ENCODE data around the gene CPPED1. TPM values are rescaled to one million over a fixed set of nuclear protein-coding genes. Genes with fewer than 3 reads are reported as not detected.

The CPPED1 gene
- total RNA-seq, 1 donor from 2014 or later = 9.0 TPM

GRCh38 chr16:12704492-12705111 is 99.1 kb downstream of the CPPED1 start:
- peaks cover 4% of the 10 kb centered on the region for H3K36me3 Mint-ChIP-seq (ENCODE audit: low read depth)
- H3K9me3 Mint-ChIP-seq = no peaks in the 10 kb centered on the region
- H3K27me3 Mint-ChIP-seq (ENCODE audit: low read depth) = no peaks in the 10 kb centered on the region
- H3K27ac Mint-ChIP-seq = no peak overlapping the region
- intact Hi-C loops (cut with micrococcal nuclease) = no loop called here
- H3K4me1 Mint-ChIP-seq (ENCODE audit: low read depth) = peaks cover 3% of the 10 kb centered on the region
- no peak for DNase-seq (ENCODE audit: low spot score)
- no peak overlapping the region for H3K4me3 Mint-ChIP-seq (ENCODE audit: low read depth)

GRCh38 chr16:12703935-12704334 is 99.8 kb downstream of the CPPED1 start:
- Mint-ChIP-seq H3K9me3 (no peaks in the 10 kb centered on the region), H3K4me3 (ENCODE audit: low read depth) (no peak overlapping the region)

GRCh38 chr16:12700161-12700560 is 103.5 kb downstream of the CPPED1 start:
- Mint-ChIP-seq H3K36me3 (ENCODE audit: low read depth) (peaks cover 16% of the 10 kb centered on the region), H3K9me3 (no peaks in the 10 kb centered on the region), H3K27me3 (ENCODE audit: low read depth) (no peaks in the 10 kb centered on the region), H3K4me3 (ENCODE audit: low read depth) (no peak overlapping the region), H3K4me1 (ENCODE audit: low read depth) (peaks cover 14% of the 10 kb centered on the region), H3K27ac (no peak overlapping the region)
- intact Hi-C loops (cut with micrococcal nuclease) = no loop called here
- DNase-seq (ENCODE audit: low spot score) = no peak

More at GRCh38 chr16:12703935-12704334, 99.8 kb downstream of the CPPED1 start:
- Mint-ChIP-seq H3K27ac (no peak overlapping the region), H3K36me3 (ENCODE audit: low read depth) (peaks cover 4% of the 10 kb centered on the region), H3K27me3 (ENCODE audit: low read depth) (no peaks in the 10 kb centered on the region), H3K4me1 (ENCODE audit: low read depth) (peaks cover 8% of the 10 kb centered on the region)
- intact Hi-C loops (cut with micrococcal nuclease) = no loop called here
- DNase-seq (ENCODE audit: low spot score) = no peak

GRCh38 chr16:12699161-12699560 is 104.5 kb downstream of the CPPED1 start:
- peaks cover 16% of the 10 kb centered on the region for H3K36me3 Mint-ChIP-seq (ENCODE audit: low read depth)
- intact Hi-C loops (cut with micrococcal nuclease) = no loop called here
- peaks cover 14% of the 10 kb centered on the region for H3K4me1 Mint-ChIP-seq (ENCODE audit: low read depth)
- no peaks in the 10 kb centered on the region for H3K27me3 Mint-ChIP-seq (ENCODE audit: low read depth)
- H3K27ac Mint-ChIP-seq = no peak overlapping the region
- no peaks in the 10 kb centered on the region for H3K9me3 Mint-ChIP-seq
- H3K4me3 Mint-ChIP-seq (ENCODE audit: low read depth) = no peak overlapping the region
- DNase-seq (ENCODE audit: low spot score) = no peak

- H3K27ac Mint-ChIP-seq = no peak overlapping the region
- H3K4me3 Mint-ChIP-seq (ENCODE audit: low read depth) = no peak overlapping the region
- DNase-seq (ENCODE audit: low spot score) = no peak
- no peaks in the 10 kb centered on the region for H3K9me3 Mint-ChIP-seq
- peaks cover 16% of the 10 kb centered on the region for H3K36me3 Mint-ChIP-seq (ENCODE audit: low read depth)
- H3K4me1 Mint-ChIP-seq (ENCODE audit: low read depth) = peaks cover 14% of the 10 kb centered on the region
- H3K27me3 Mint-ChIP-seq (ENCODE audit: low read depth) = no peaks in the 10 kb centered on the region
- intact Hi-C loops (cut with micrococcal nuclease) = no loop called here
Observed at GRCh38 chr16:12697437-12697836, 106.2 kb downstream of the CPPED1 start.

- H3K27me3 Mint-ChIP-seq (ENCODE audit: low read depth) = no peaks in the 10 kb centered on the region
- DNase-seq (ENCODE audit: low spot score) = no peak
- peaks cover 17% of the 10 kb centered on the region for H3K4me1 Mint-ChIP-seq (ENCODE audit: low read depth)
- no peak overlapping the region for H3K4me3 Mint-ChIP-seq (ENCODE audit: low read depth)
- no peaks in the 10 kb centered on the region for H3K9me3 Mint-ChIP-seq
- intact Hi-C loops (cut with micrococcal nuclease) = no loop called here
- H3K27ac Mint-ChIP-seq = no peak overlapping the region
- H3K36me3 Mint-ChIP-seq (ENCODE audit: low read depth) = peaks cover 19% of the 10 kb centered on the region
Observed at GRCh38 chr16:12695454-12695853, 108.2 kb downstream of the CPPED1 start.

GRCh38 chr16:12690024-12690423 is 113.7 kb downstream of the CPPED1 start:
- Mint-ChIP-seq H3K4me1 (ENCODE audit: low read depth) (peaks cover 19% of the 10 kb centered on the region), H3K27ac (no peak overlapping the region), H3K9me3 (no peaks in the 10 kb centered on the region), H3K36me3 (ENCODE audit: low read depth) (peaks cover 12% of the 10 kb centered on the region), H3K4me3 (ENCODE audit: low read depth) (no peak overlapping the region), H3K27me3 (ENCODE audit: low read depth) (no peaks in the 10 kb centered on the region)
- DNase-seq (ENCODE audit: low spot score) = no peak
- intact Hi-C loops (cut with micrococcal nuclease) = no loop called here

- Mint-ChIP-seq H3K4me1 (ENCODE audit: low read depth) (peaks cover 19% of the 10 kb centered on the region), H3K4me3 (ENCODE audit: low read depth) (no peak overlapping the region), H3K27me3 (ENCODE audit: low read depth) (no peaks in the 10 kb centered on the region), H3K27ac (no peak overlapping the region), H3K36me3 (ENCODE audit: low read depth) (peaks cover 12% of the 10 kb centered on the region), H3K9me3 (no peaks in the 10 kb centered on the region)
- intact Hi-C loops (cut with micrococcal nuclease) = loop anchor here (2.0 kb wide), 1 partner anchor 62 kb away; no protein-coding TSS in a partner anchor
- no peak for DNase-seq (ENCODE audit: low spot score)
Observed at GRCh38 chr16:12688951-12689850, 114.5 kb downstream of the CPPED1 start.

GRCh38 chr16:12685806-12686205 is 117.9 kb downstream of the CPPED1 start:
- H3K4me3 Mint-ChIP-seq (ENCODE audit: low read depth) = no peak overlapping the region
- intact Hi-C loops (cut with micrococcal nuclease) = no loop called here
- no peaks in the 10 kb centered on the region for H3K9me3 Mint-ChIP-seq
- H3K36me3 Mint-ChIP-seq (ENCODE audit: low read depth) = peaks cover 12% of the 10 kb centered on the region
- no peaks in the 10 kb centered on the region for H3K27me3 Mint-ChIP-seq (ENCODE audit: low read depth)
- H3K4me1 Mint-ChIP-seq (ENCODE audit: low read depth) = peaks cover 19% of the 10 kb centered on the region
- DNase-seq (ENCODE audit: low spot score) = no peak
- H3K27ac Mint-ChIP-seq = no peak overlapping the region

GRCh38 chr16:12682432-12683165 is 121.1 kb downstream of the CPPED1 start:
- no peaks in the 10 kb centered on the region for H3K27me3 Mint-ChIP-seq (ENCODE audit: low read depth)
- H3K4me3 Mint-ChIP-seq (ENCODE audit: low read depth) = no peak overlapping the region
- peaks cover 8% of the 10 kb centered on the region for H3K36me3 Mint-ChIP-seq (ENCODE audit: low read depth)
- intact Hi-C loops (cut with micrococcal nuclease) = no loop called here
- no peak for DNase-seq (ENCODE audit: low spot score)
- H3K4me1 Mint-ChIP-seq (ENCODE audit: low read depth) = peaks cover 5% of the 10 kb centered on the region
- H3K27ac Mint-ChIP-seq = no peak overlapping the region
- H3K9me3 Mint-ChIP-seq = no peaks in the 10 kb centered on the region

- Mint-ChIP-seq H3K27ac (no peak overlapping the region), H3K4me3 (ENCODE audit: low read depth) (no peak overlapping the region), H3K36me3 (ENCODE audit: low read depth) (peaks cover 9% of the 10 kb centered on the region), H3K9me3 (no peaks in the 10 kb centered on the region), H3K27me3 (ENCODE audit: low read depth) (no peaks in the 10 kb centered on the region), H3K4me1 (ENCODE audit: low read depth) (peaks cover 14% of the 10 kb centered on the region)
- DNase-seq (ENCODE audit: low spot score) = no peak
- intact Hi-C loops (cut with micrococcal nuclease) = no loop called here
Observed at GRCh38 chr16:12681653-12682052, 122.0 kb downstream of the CPPED1 start.

GRCh38 chr16:12680531-12680930 is 123.2 kb downstream of the CPPED1 start:
- no peak for DNase-seq (ENCODE audit: low spot score)
- H3K4me3 Mint-ChIP-seq (ENCODE audit: low read depth) = no peak overlapping the region
- H3K4me1 Mint-ChIP-seq (ENCODE audit: low read depth) = peaks cover 15% of the 10 kb centered on the region
- peaks cover 9% of the 10 kb centered on the region for H3K36me3 Mint-ChIP-seq (ENCODE audit: low read depth)
- no peaks in the 10 kb centered on the region for H3K9me3 Mint-ChIP-seq
- H3K27ac Mint-ChIP-seq = no peak overlapping the region
- intact Hi-C loops (cut with micrococcal nuclease) = no loop called here
- H3K27me3 Mint-ChIP-seq (ENCODE audit: low read depth) = no peaks in the 10 kb centered on the region

Measured in activated T-helper 2 cell treated with anti-CD3 and anti-CD28 coated beads, Interferon-gamma antibody, Interleukin-2, Interleukin-4, amounts not matched to agents 10 μg/mL and 5 μg/mL and 100 μg/mL, durations not matched to agents 14 hours and 24 hours and 36 hours (primary cell).